GM19023 (cell line): ENCODE results near the gene ARHGEF1.

Source experiments
- ATAC-seq: cut with Tn5 transposase; IDR thresholded peaks from one replicate; pipeline ENCODE4 v1.9.1; 2021; ENCODE audit warnings: mild to moderate bottlenecking, moderate library complexity; ENCODE audit not compliant: unreplicated experiment

ARHGEF1 gene

DNA sequence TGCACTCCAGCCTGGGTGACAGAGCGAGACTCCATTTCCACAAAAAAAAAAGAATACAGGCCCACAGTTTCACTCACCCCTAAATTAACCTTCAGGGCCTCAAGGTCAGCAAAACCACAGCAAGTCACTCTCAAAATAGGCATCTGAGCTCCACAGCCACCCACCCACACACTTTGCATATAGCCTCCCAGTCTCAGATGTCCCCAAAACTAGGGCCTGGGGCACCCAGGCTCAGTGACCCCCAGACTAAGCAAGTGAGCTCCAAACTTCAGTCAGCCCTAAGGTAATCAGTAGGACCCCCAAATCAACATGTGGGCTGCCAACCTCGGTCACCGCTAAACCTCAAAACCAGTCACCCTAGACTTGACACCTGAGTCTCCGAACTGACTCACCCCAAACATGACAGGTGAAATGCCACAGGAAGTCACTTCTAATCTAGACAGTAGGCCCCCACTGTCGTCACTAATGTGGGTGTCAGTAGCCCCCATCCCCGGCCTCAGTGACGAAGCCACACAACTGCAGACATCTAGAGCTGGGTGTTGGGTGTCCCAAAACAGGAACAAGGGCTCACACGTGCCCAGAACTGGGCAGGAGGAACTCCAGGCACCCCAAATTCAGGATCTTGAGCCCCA lies 62.3 kb downstream of the ARHGEF1 start:
- ATAC-seq: peak; percentile 68

DNA sequence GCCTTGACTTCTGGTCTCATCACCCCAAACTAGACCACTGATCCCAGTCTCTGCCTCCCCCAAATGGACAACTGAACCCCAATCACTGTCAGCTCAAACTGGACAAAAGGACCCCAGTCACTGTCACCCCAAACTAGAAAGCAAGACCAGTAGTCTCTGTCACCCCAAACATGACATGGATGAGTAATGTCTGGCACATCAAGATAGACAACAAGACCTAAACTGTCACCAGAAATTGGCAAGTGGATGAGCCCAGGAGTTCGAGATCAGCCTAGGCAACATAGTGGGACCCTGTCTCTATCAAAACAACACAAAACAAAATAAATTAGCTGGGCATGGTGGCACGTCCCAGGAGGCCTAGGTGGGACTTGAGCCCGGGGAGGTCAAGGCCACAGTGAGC lies 64.1 kb downstream of the ARHGEF1 start:
- ATAC-seq: no peak

DNA sequence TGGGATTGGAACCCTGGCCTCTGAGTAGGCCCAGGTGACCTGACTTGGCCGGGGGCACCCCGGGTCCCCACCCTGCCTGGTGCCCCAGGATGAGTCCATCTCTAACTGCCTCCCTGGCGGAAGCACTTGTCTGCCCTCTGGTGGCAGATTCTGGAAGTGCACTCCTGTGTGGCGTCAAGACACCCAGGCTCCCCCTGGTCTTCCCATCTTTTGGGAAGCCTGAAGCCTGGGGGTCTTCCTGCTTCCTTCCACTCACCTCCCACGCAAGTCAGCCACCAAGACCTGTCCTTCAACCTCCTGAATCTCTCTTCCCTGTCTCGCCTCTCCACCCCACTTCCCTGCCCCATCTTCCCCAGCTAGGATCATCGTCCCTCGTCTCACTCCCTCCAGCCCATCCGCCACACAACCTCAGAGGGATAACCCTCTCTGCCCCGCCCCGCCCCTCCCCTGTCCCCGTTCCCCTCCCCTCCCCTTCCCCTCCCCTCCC lies 68.7 kb downstream of the ARHGEF1 start:
- no peak for ATAC-seq

DNA sequence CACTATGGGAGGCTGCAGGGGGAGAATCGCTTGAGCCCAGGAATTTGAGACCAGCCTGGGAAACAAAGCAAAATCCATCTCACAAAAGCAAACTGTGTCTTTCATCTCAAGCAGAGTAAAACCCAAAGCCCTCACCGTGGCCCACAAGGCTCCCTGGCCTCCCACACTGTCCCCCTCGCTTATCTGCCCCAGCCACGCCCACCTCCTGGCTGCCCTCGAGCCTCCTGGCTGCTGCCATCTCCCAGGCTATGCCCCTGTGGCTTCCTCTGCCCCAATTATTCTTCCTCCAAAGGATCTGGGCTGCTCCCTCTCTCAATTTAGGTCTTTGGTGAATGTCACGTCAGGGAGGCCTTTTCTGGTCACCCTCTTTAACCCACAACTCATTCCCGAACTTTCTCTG lies 72.5 kb downstream of the ARHGEF1 start:
- ATAC-seq: no peak

DNA sequence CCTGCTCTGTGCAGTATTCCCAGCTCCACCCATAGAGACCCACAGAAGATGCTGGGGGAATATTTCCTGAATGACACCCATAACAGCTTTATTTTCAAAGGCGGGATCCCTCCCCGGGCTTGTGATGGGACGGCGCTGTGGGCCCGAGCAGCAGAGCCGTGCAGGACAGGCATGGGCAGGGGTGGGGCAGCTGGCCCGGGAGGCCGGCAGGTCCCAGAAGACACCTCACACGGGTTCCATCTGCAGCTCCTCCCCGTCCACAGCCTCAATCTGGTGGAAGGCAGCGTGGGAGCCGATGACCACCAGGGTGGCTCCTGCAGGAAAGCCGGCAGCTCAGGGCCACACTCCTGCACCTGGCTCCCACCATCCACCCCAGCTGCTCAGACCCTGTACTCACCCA lies 73.6 kb downstream of the ARHGEF1 start:
- ATAC-seq: no peak
